ENCODE measurements around the gene FAM222A. TPM values are rescaled to one million over a fixed set of nuclear protein-coding genes. Genes with fewer than 3 reads are reported as not detected.
A peak's percentile ranks its signal among the peaks of the same experiment; 100 is the strongest.

Gene FAM222A
- total RNA-seq, 1 experiment from 2014 or later, result 12.8 TPM

DNA sequence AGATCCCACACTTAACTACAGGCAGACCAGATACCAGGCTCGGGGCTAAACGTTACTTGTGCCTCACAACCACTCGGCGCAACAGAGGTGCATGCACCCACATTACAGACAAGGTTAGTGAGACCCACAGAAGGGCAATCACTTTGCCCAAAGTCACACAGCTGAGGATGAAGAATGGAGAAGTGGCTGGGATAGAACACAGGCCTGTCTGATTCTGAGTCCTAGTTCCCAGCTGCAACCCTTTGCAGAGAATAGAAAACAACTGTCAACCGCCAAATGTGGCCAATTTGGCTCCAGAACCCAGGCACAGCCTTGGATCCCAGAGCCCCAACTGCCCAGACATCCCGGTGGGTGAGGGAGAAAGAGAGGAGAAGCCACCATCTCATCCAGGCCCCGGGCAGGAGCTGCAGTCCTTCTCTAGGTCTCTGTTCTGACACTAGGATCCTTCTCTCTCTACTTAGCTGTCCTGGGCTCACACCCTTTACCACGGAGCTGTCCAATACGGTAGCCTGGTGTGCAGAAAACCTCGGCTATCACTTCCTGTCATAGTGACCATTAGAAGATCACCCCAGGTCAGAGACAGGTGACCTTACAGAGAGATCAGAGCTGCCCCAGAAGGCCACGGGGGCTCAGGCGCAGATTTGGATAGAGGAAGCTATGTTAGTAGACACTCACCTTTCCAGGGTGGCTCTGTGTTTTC lies 59.1 kb downstream of the FAM222A start:
- BruUV-seq (replicated peaks), result no TSS peak
- Histone ChIP-seq H3K4me3 (ENCODE audit: low read depth in 2 of 2, low read length in 2 of 2) (peak overlapping the region; percentile 1 to 37; a peak in 2 of 4 replicates), H3K9me3 (ENCODE audit: control insufficient read depth, insufficient read depth, low read depth, low read length) (no peaks in the 10 kb centered on the region), H3K27me3 (ENCODE audit: control insufficient read depth, insufficient read depth, low read length) (no peaks in the 10 kb centered on the region), H3K36me3 (ENCODE audit: control insufficient read depth, insufficient read depth, low read length) (no peaks in the 10 kb centered on the region), H3K4me1 (ENCODE audit: control insufficient read depth, insufficient read depth, low read length) (peaks cover 8% of the 10 kb centered on the region), H3K27ac (ENCODE audit: low read length) (no peak overlapping the region)
- ChIA-PET POLR2A (no interaction called here), CTCF (interaction anchor here (0.9 to 1.2 kb wide), 2 partner anchors 9 to 175 kb away, joined by 3 to 6 read pairs; no protein-coding TSS in a partner anchor)
- ATAC-seq, result peak; percentile 56; the same call in 1 of the 2 replicates
- intact Hi-C loops (cut with micrococcal nuclease; ENCODE audit: unreplicated experiment), result loop anchor here (10.0 kb wide), 1 partner anchor 338 kb away; no protein-coding TSS in a partner anchor
- DNase-seq (ENCODE audit: low read depth, low spot score), result no peak
- in situ Hi-C loops (cut with HindIII; ENCODE audit: low pct_unique_long_range_greater_than_20kb, low sequenced_read_pairs), result no loop called here
- TF ChIP-seq, protein P1, sequence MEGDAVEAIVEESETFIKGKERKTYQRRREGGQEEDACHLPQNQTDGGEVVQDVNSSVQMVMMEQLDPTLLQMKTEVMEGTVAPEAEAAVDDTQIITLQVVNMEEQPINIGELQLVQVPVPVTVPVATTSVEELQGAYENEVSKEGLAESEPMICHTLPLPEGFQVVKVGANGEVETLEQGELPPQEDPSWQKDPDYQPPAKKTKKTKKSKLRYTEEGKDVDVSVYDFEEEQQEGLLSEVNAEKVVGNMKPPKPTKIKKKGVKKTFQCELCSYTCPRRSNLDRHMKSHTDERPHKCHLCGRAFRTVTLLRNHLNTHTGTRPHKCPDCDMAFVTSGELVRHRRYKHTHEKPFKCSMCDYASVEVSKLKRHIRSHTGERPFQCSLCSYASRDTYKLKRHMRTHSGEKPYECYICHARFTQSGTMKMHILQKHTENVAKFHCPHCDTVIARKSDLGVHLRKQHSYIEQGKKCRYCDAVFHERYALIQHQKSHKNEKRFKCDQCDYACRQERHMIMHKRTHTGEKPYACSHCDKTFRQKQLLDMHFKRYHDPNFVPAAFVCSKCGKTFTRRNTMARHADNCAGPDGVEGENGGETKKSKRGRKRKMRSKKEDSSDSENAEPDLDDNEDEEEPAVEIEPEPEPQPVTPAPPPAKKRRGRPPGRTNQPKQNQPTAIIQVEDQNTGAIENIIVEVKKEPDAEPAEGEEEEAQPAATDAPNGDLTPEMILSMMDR (IDR thresholded peaks at IDR 0.05), result no peak; the same call in 1 of the 2 replicates
- no peak for TF ChIP-seq TCF7L2 (IDR thresholded peaks at IDR 0.05; ENCODE audit: low read depth, low read length)
- TF ChIP-seq, protein P2, sequence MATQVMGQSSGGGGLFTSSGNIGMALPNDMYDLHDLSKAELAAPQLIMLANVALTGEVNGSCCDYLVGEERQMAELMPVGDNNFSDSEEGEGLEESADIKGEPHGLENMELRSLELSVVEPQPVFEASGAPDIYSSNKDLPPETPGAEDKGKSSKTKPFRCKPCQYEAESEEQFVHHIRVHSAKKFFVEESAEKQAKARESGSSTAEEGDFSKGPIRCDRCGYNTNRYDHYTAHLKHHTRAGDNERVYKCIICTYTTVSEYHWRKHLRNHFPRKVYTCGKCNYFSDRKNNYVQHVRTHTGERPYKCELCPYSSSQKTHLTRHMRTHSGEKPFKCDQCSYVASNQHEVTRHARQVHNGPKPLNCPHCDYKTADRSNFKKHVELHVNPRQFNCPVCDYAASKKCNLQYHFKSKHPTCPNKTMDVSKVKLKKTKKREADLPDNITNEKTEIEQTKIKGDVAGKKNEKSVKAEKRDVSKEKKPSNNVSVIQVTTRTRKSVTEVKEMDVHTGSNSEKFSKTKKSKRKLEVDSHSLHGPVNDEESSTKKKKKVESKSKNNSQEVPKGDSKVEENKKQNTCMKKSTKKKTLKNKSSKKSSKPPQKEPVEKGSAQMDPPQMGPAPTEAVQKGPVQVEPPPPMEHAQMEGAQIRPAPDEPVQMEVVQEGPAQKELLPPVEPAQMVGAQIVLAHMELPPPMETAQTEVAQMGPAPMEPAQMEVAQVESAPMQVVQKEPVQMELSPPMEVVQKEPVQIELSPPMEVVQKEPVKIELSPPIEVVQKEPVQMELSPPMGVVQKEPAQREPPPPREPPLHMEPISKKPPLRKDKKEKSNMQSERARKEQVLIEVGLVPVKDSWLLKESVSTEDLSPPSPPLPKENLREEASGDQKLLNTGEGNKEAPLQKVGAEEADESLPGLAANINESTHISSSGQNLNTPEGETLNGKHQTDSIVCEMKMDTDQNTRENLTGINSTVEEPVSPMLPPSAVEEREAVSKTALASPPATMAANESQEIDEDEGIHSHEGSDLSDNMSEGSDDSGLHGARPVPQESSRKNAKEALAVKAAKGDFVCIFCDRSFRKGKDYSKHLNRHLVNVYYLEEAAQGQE (IDR thresholded peaks at IDR 0.05; ENCODE audit: insufficient read depth in 1 of 2, low read depth in 2 of 2, low read length in 1 of 2), result no peak; a peak in 1 of 4 replicates
- TF ChIP-seq POLR2AphosphoS5 (IDR thresholded peaks at IDR 0.05; ENCODE audit: low read depth, low read length), result no peak
- TF ChIP-seq SIN3A (IDR thresholded peaks at IDR 0.05; ENCODE audit: borderline replicate concordance, insufficient read depth, low read depth, low read length), result no peak

DNA sequence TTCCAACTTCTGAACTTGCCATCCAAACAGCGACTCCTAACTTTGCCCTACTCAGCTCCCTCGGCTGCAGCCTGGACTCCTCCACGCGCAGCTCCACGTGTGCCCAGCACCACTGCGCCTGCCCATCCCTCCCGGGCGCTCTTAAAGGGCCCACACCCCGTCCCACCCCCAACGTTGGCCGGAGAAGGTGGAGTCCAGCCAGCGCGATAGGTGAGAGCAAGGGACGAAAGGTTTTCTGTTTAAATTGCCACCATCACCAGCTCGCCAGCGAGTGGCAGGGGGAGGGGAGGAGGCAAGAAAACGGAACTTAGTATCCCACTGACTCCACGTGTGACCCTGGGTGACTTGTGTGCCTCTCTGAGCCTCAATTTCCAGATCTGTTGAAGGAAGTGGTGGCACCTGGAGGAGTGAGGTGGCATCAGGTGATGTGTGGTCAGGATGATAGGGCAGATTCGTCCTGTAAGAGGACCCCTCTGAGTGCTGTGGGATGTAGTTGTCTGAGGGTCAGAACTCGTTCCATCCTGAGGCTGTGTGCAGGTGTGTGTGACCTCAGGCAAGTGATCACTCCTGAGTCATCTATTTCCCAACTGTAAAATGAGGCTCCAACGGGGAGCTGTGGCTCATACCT lies 59.9 kb downstream of the FAM222A start:
- Histone ChIP-seq H3K9me3 (ENCODE audit: control insufficient read depth, insufficient read depth, low read depth, low read length) (no peaks in the 10 kb centered on the region), H3K36me3 (ENCODE audit: control insufficient read depth, insufficient read depth, low read length) (no peaks in the 10 kb centered on the region), H3K27ac (ENCODE audit: low read length) (0 out of 2 replicates have a peak overlapping the region, but pooled peaks have one; percentile 7), H3K4me1 (ENCODE audit: control insufficient read depth, insufficient read depth, low read length) (peaks cover 8% of the 10 kb centered on the region), H3K4me3 (ENCODE audit: low read depth in 2 of 2, low read length in 2 of 2) (peak overlapping the region; percentile 1 to 37; a peak in 2 of 4 replicates), H3K27me3 (ENCODE audit: control insufficient read depth, insufficient read depth, low read length) (no peaks in the 10 kb centered on the region)
- no peak for TF ChIP-seq SIN3A (IDR thresholded peaks at IDR 0.05; ENCODE audit: borderline replicate concordance, insufficient read depth, low read depth, low read length)
- TF ChIP-seq, protein P1 (IDR thresholded peaks at IDR 0.05), result no peak
- TF ChIP-seq, protein P2 (IDR thresholded peaks at IDR 0.05; ENCODE audit: insufficient read depth in 1 of 2, low read depth in 2 of 2, low read length in 1 of 2), result no peak
- TF ChIP-seq TCF7L2 (IDR thresholded peaks at IDR 0.05; ENCODE audit: low read depth, low read length), result no peak
- no peak for TF ChIP-seq POLR2AphosphoS5 (IDR thresholded peaks at IDR 0.05; ENCODE audit: low read depth, low read length)
- CTCF ChIA-PET, result interaction anchor here (0.6 to 1.2 kb wide), 3 partner anchors 9 to 175 kb away, joined by 3 to 6 read pairs (median 5); no protein-coding TSS in a partner anchor
- in situ Hi-C loops (cut with HindIII; ENCODE audit: low pct_unique_long_range_greater_than_20kb, low sequenced_read_pairs) (no loop called here), intact Hi-C loops (cut with micrococcal nuclease; ENCODE audit: unreplicated experiment) (loop anchor here (10.0 kb wide), 1 partner anchor 339 kb away; no protein-coding TSS in a partner anchor)
- POLR2A ChIA-PET, result interaction anchor here (1.4 kb wide), 1 partner anchor 176 kb away, joined by 6 read pairs; no protein-coding TSS in a partner anchor
- peak; percentile 51; the same call in 1 of the 2 replicates for ATAC-seq
- DNase-seq (ENCODE audit: low read depth, low spot score), result no peak
- no TSS peak for BruUV-seq (replicated peaks)
